K562 (cell line): ENCODE data around the gene MRPS24. TPM values are rescaled to one million over a fixed set of nuclear protein-coding genes. Genes with fewer than 3 reads are reported as not detected.

ENCODE experiments used
- ATAC-seq: fragments of 200-7000 bp; cut with Tn5 transposase; 3 replicates; pipeline ENCODE4 v1.9.1; 2020; ENCODE audit warnings: moderate library complexity
- BruUV-seq: library from RNA; stranded (reverse); fragments of 400-500 nt; replicated peaks from 2 replicates; lab custom pipeline; 2021; lab: Mats Ljungman, UMichigan
- CTCF ChIA-PET: fragments of 300-600 bp; formaldehyde crosslinking; extraction: SDS; loops from one replicate; lab custom pipeline; 2021; ENCODE audit warnings: low intra/inter-chr PET ratio; lab: Yijun Ruan, JAX
- POLR2A ChIA-PET: fragments of 300-600, 350-650 bp; sonication (Branson Sonifier 250); formaldehyde crosslinking; extraction: SDS; loops from one replicate; lab custom pipeline; 2021; ENCODE audit warnings: antibody characterized with exemption, inconsistent platforms; lab: Yijun Ruan, JAX
- DNase-seq, 4 experiments: peaks; one replicate each; pipeline versions ENCODE4 v3.0.0 to v3.0.0-alpha.2; 2011 to 2018; ENCODE audit warnings: low spot score in 3 of 4, mixed read lengths in 3 of 4; ENCODE audit errors: extremely low read depth in 1 of 4
- FAIRE-seq: peaks from 2 replicates; lab custom pipeline; 2011; peaks lifted over from hg19 to GRCh38; lab: Jason Lieb, UNC
- H2AFZ ChIP-seq: 2 replicates; pipeline ENCODE4 v1.6.0; 2011; ENCODE audit warnings: low read depth, low read length, control low read depth, inconsistent platforms
- H3K27ac ChIP-seq: fragments of 200-600 bp; 3 replicates; pipeline ENCODE4 v1.8.0; 2011; ENCODE audit warnings: low read depth, mild to moderate bottlenecking, control low read depth, inconsistent platforms, low read length, moderate library complexity, mixed read lengths; ENCODE audit errors: extremely low read depth
- H3K27me3 ChIP-seq, 2 experiments: fragments of 300-600 bp in 1 of 2; 2 replicates in 1 of 2; 3 replicates in 1 of 2; pipeline versions ENCODE4 v1.6.0 to v1.8.0; 2011; ENCODE audit warnings: inconsistent platforms in 2 of 2, low read length in 2 of 2, mild to moderate bottlenecking in 1 of 2, mixed read lengths in 1 of 2, moderate library complexity in 1 of 2; ENCODE audit not compliant: control insufficient read depth in 2 of 2, insufficient read depth in 2 of 2
- H3K36me3 ChIP-seq: fragments of 300-600 bp; 3 replicates; pipeline ENCODE4 v1.8.0; 2011; ENCODE audit warnings: mild to moderate bottlenecking, low read length, inconsistent platforms; ENCODE audit not compliant: control insufficient read depth, insufficient read depth
- H3K4me1 ChIP-seq, 2 experiments: fragments of 200-600 bp in 1 of 2; replicated peaks in 1 of 2; 2 replicates in 1 of 2; 3 replicates in 1 of 2; pipeline versions ENCODE4 v1.5.1 to v1.8.0; 2011; ENCODE audit warnings: inconsistent platforms in 2 of 2, low read length in 2 of 2, mild to moderate bottlenecking in 1 of 2, mixed read lengths in 1 of 2, moderate library complexity in 1 of 2; ENCODE audit not compliant: control insufficient read depth in 2 of 2, insufficient read depth in 2 of 2
- H3K4me2 ChIP-seq: 2 replicates; pipeline ENCODE4 v1.6.1; 2011; ENCODE audit warnings: low read length, control low read depth, inconsistent platforms, mixed read lengths; ENCODE audit not compliant: insufficient read depth
- H3K4me3 ChIP-seq: fragments of 200-600 bp; sonication (generic), shearing (Covaris generic); 2 replicates; pipeline ENCODE4 v1.5.1; 2016; ENCODE audit warnings: control low read depth, inconsistent platforms
- H3K79me2 ChIP-seq: fragments of 200-600 bp; 3 replicates; pipeline ENCODE4 v1.8.0; 2011; ENCODE audit warnings: low read length, inconsistent platforms; ENCODE audit not compliant: control insufficient read depth, insufficient read depth
- H3K9ac ChIP-seq, 2 experiments: 2 replicates each; pipeline versions ENCODE4 v1.6.0 to v1.6.1; 2011; ENCODE audit warnings: low read depth in 2 of 2, low read length in 2 of 2, control low read depth in 1 of 2, inconsistent platforms in 1 of 2, mild to moderate bottlenecking in 1 of 2, mixed read lengths in 1 of 2; ENCODE audit not compliant: insufficient read depth in 1 of 2
- H3K9me1 ChIP-seq: one replicate; pipeline ENCODE4 v1.6.0; 2011; ENCODE audit warnings: inconsistent platforms, mild to moderate bottlenecking, low read length, moderate library complexity; ENCODE audit not compliant: control insufficient read depth, insufficient read depth
- H3K9me3 ChIP-seq: replicated peaks from 2 replicates; pipeline ENCODE4 v1.5.1; 2011; ENCODE audit warnings: low read depth, low read length, inconsistent platforms; ENCODE audit not compliant: control insufficient read depth, insufficient read depth
- H4K20me1 ChIP-seq: replicated peaks from 2 replicates; pipeline ENCODE4 v1.6.1; 2011; ENCODE audit warnings: low read length, inconsistent platforms, mixed read lengths; ENCODE audit not compliant: control insufficient read depth, insufficient read depth
- EGR1 ChIP-seq: fragments of 450-650 bp; conservative IDR thresholded peaks from 2 replicates; pipeline ENCODE4 v1.6.1; 2017; ENCODE audit warnings: mild to moderate bottlenecking
- PRDM10 ChIP-seq: fragments of 450-650 bp; IDR thresholded peaks from 2 replicates; pipeline ENCODE4 v1.6.1; 2018; ENCODE audit not compliant: partially characterized antibody
- TBP ChIP-seq: optimal IDR thresholded peaks from 2 replicates; pipeline ENCODE3; 2011; ENCODE audit warnings: low read depth, low read length, improper control_type of control experiment
- ZNF224 ChIP-seq: sonication (generic); formaldehyde crosslinking; IDR thresholded peaks from 2 replicates; pipeline ENCODE4 v1.8.0; 2022; ENCODE audit warnings: mild to moderate bottlenecking, missing genetic modification reagents
- WGBS: fragments of 100-300 bp; shearing (Covaris generic); methylation state at CpG from one replicate; pipeline ENCODE4 v1.1.6; 2016; ENCODE audit warnings: low coverage, mixed read lengths; ENCODE audit not compliant: insufficient coverage; ENCODE audit errors: missing lambda C conversion rate; 5-methylcytosine and 5-hydroxymethylcytosine counted together
- in situ Hi-C: fragments of 300-500 bp; cut with MboI; formaldehyde crosslinking; loops from 4 replicates; pipeline ENCODE4 v1.15.0; 2018; ENCODE audit warnings: inconsistent platforms, mixed read lengths
- intact Hi-C: fragments of 100-400 bp; cut with micrococcal nuclease; formaldehyde crosslinking; loops from 2 replicates; pipeline ENCODE4 v1.14.2; 2022
- polyA plus RNA-seq, 8 experiments: library from polyadenylated mRNA; depleted of rRNA in 4 of 8; stranded (reverse) in 5 of 8; unstranded in 3 of 8; fragments of >200 nt; fragmentation: Nextera tagmentation in 2 of 8; fragmentation: Illumina TruSeq in 1 of 8; extraction: Ambion mirVana in 2 of 8; extraction: Trizol in 1 of 8; gene quantifications; 2 replicates each; pipeline versions ENCODE4 v1.2.1 to v1.2.3, GENCODE V29; 2011 to 2014; ENCODE audit warnings: inconsistent platforms in 1 of 8, missing spikeins in 1 of 8
- total RNA-seq, 7 experiments: library from RNA; depleted of rRNA in 6 of 7; stranded (reverse); fragments of >200 nt in 6 of 7; fragmentation: Illumina TruSeq in 2 of 7; extraction: Trizol in 2 of 7; gene quantifications; 2 replicates each; pipeline versions ENCODE4 v1.2.1 to v1.2.3, GENCODE V29; 2011 to 2021; ENCODE audit warnings: low replicate concordance in 1 of 7
- TF ChIP-seq, protein P1 (sequence below): sonication (generic); formaldehyde crosslinking; IDR thresholded peaks from 2 replicates; pipeline ENCODE4 v1.8.0; 2022; ENCODE audit warnings: missing genetic modification reagents, mild to moderate bottlenecking, moderate library complexity, borderline replicate concordance

Gene MRPS24
- total and polyA plus RNA-seq, 9 of the 15 experiments (the other 6 are each of a cell fraction or from before 2014, with no cell fraction given) = 51.4 to 214 (median 169) TPM

- H2AFZ ChIP-seq = peak overlapping the region; percentile 67
- 7% methylated on average over 7 of the region's 7 CpGs for WGBS
- in situ Hi-C loops = no loop called here
- peak; percentile 92 for TF ChIP-seq PRDM10
- peak; percentile 37; the same call in 1 of the 2 replicates for TF ChIP-seq EGR1
- TF ChIP-seq, protein P1, sequence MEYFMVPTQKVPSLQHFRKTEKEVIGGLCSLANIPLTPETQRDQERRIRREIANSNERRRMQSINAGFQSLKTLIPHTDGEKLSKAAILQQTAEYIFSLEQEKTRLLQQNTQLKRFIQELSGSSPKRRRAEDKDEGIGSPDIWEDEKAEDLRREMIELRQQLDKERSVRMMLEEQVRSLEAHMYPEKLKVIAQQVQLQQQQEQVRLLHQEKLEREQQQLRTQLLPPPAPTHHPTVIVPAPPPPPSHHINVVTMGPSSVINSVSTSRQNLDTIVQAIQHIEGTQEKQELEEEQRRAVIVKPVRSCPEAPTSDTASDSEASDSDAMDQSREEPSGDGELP (CRISPR knock-in tag) = 0 out of 2 replicates have a peak, but pooled peaks have one; percentile 24
- peak; percentile 22 for TF ChIP-seq TBP
- no peak for TF ChIP-seq ZNF224
- CTCF ChIA-PET = no interaction called here
- intact Hi-C loops = no loop called here
- FAIRE-seq = peak; percentile 89
- no peaks in the 10 kb centered on the region for H3K9me1 ChIP-seq
- H3K27me3 ChIP-seq = no peaks in the 10 kb centered on the region
- H3K4me3 ChIP-seq = no peak overlapping the region
- POLR2A ChIA-PET = interaction anchor here (0.6 to 3.8 kb wide), 4 partner anchors 12 to 484 kb away, joined by 3 to 19 read pairs (median 4); no protein-coding TSS in a partner anchor
- peaks cover 31% of the 10 kb centered on the region; the same call in 2 of the 3 replicates for H3K36me3 ChIP-seq
- H3K4me2 ChIP-seq = peak overlapping the region; percentile 63
- BruUV-seq = no TSS peak
- peaks cover 22 to 31% of the 10 kb centered on the region in 2 experiments; a peak in 4 of 5 replicates for H3K4me1 ChIP-seq
- H3K9ac ChIP-seq = peak overlapping the region; percentile 55 to 57; a peak in 3 of 4 replicates
- H4K20me1 ChIP-seq = no peaks in the 10 kb centered on the region
- H3K9me3 ChIP-seq = no peaks in the 10 kb centered on the region
- DNase-seq = peak; percentile 34 to 55 (median 46)
- ATAC-seq = peak; percentile 5
- H3K27ac ChIP-seq = peak overlapping the region; percentile 74
- H3K79me2 ChIP-seq = peaks cover 17% of the 10 kb centered on the region
These were observed 3.2 kb upstream of the MRPS24 start for GRCh38 chr7:43872406-43873110.
